ENCODE results near the gene KRTAP4-3. TPM values are rescaled to one million over a fixed set of nuclear protein-coding genes. Genes with fewer than 3 reads are reported as not detected.
"Not testable (repeated sequence)": the region's sequence is repeated elsewhere in the genome, so short reads cannot be mapped to it uniquely, and the experiment has no call there.

Gene KRTAP4-3
- total RNA-seq, 1 donor from 2014 or later = not detected

DNA sequence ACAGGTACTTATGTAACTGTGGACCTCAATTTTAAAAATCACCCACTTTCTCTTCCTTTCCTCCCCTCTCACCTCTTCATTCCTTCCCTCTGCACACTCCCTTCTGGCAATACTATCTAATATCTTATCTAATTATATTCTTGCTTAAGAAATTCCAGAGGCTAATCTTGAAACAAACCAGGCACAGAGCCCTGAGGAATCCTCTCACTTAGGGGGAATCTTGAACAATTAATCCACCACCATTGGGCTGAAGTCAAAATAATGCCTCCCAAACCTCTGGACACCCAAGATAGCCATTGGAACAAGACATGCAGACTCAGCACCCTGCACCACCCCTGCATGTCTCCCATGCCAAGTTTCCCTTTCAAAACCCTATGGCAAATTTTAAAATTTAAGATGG is 26.7 kb downstream of the KRTAP4-3 start:
- no peaks in the 10 kb centered on the region for H3K4me1 ChIP-seq
- Mint-ChIP-seq H3K9me3 (peaks cover 22% of the 10 kb centered on the region), H3K4me3 (no peak overlapping the region), H3K36me3 (no peaks in the 10 kb centered on the region), H3K27ac (no peak overlapping the region), H3K27me3 (ENCODE audit: insufficient read depth, low read depth) (peaks cover 2% of the 10 kb centered on the region), H3K4me1 (no peaks in the 10 kb centered on the region)
- H2AFZ ChIP-seq (replicated peaks) = no peak overlapping the region
- H3K36me3 ChIP-seq = no peaks in the 10 kb centered on the region
- H3K79me2 ChIP-seq (ENCODE audit: low read depth) = no peaks in the 10 kb centered on the region
- TF ChIP-seq EZH2phosphoT487 (IDR thresholded peaks at IDR 0.05) (no peak), EZH2 (IDR thresholded peaks at IDR 0.05) (no peak)
- TF ChIP-seq, protein P1, sequence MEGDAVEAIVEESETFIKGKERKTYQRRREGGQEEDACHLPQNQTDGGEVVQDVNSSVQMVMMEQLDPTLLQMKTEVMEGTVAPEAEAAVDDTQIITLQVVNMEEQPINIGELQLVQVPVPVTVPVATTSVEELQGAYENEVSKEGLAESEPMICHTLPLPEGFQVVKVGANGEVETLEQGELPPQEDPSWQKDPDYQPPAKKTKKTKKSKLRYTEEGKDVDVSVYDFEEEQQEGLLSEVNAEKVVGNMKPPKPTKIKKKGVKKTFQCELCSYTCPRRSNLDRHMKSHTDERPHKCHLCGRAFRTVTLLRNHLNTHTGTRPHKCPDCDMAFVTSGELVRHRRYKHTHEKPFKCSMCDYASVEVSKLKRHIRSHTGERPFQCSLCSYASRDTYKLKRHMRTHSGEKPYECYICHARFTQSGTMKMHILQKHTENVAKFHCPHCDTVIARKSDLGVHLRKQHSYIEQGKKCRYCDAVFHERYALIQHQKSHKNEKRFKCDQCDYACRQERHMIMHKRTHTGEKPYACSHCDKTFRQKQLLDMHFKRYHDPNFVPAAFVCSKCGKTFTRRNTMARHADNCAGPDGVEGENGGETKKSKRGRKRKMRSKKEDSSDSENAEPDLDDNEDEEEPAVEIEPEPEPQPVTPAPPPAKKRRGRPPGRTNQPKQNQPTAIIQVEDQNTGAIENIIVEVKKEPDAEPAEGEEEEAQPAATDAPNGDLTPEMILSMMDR (IDR thresholded peaks at IDR 0.05) = no peak
- H3K4me3 ChIP-seq = no peak overlapping the region
- H3K27ac ChIP-seq = no peak overlapping the region
- H3K9ac ChIP-seq = no peak overlapping the region
- H3F3A ChIP-seq (ENCODE audit: low read depth) = no peaks in the 10 kb centered on the region
- no peak overlapping the region for H3K4me2 ChIP-seq
- no peaks in the 10 kb centered on the region for H3K27me3 ChIP-seq
- H4K20me1 ChIP-seq (ENCODE audit: low read depth) = no peaks in the 10 kb centered on the region
- peaks cover 10% of the 10 kb centered on the region for H3K9me3 ChIP-seq (ENCODE audit: low read depth)
- DNase-seq (ENCODE audit: low spot score) = no peak

- no peak within 1 kb of the TSS for H3K27ac ChIP-seq
- H3K9me3 ChIP-seq (ENCODE audit: low read depth) = peaks cover 10% of the 10 kb centered on the region
- Mint-ChIP-seq H3K9me3 (peaks cover 22% of the 10 kb centered on the region), H3K27ac (no peak within 1 kb of the TSS), H3K27me3 (ENCODE audit: insufficient read depth, low read depth) (peaks cover 2% of the 10 kb centered on the region), H3K4me3 (no peak within 1 kb of the TSS), H3K4me1 (no peaks in the 10 kb centered on the region), H3K36me3 (no peaks in the 10 kb centered on the region)
- H3K79me2 ChIP-seq (ENCODE audit: low read depth) = no peaks in the 10 kb centered on the region
- H4K20me1 ChIP-seq (ENCODE audit: low read depth) = no peaks in the 10 kb centered on the region
- H3K4me1 ChIP-seq = no peaks in the 10 kb centered on the region
- TF ChIP-seq EZH2phosphoT487 (IDR thresholded peaks at IDR 0.05) (no peak), EZH2 (IDR thresholded peaks at IDR 0.05) (no peak)
- TF ChIP-seq, protein P1 (IDR thresholded peaks at IDR 0.05) = no peak
- no peak within 1 kb of the TSS for H3K4me3 ChIP-seq
- H3F3A ChIP-seq (ENCODE audit: low read depth) = no peaks in the 10 kb centered on the region
- no peak within 1 kb of the TSS for H3K9ac ChIP-seq
- H3K36me3 ChIP-seq = no peaks in the 10 kb centered on the region
- no peak for DNase-seq (ENCODE audit: low spot score)
- no peaks in the 10 kb centered on the region for H3K27me3 ChIP-seq
- no peak within 1 kb of the TSS for H2AFZ ChIP-seq (replicated peaks)
- H3K4me2 ChIP-seq = no peak within 1 kb of the TSS
Observed at GRCh38 chr17:41140360-41141131, 27.5 kb downstream of the KRTAP4-3 start, which contains the start of gene KRTAP4-6. KRTAP4-6 (minus strand) TSS chr17:41140544; CDS start chr17:41140487, 57 bp downstream.

DNA sequence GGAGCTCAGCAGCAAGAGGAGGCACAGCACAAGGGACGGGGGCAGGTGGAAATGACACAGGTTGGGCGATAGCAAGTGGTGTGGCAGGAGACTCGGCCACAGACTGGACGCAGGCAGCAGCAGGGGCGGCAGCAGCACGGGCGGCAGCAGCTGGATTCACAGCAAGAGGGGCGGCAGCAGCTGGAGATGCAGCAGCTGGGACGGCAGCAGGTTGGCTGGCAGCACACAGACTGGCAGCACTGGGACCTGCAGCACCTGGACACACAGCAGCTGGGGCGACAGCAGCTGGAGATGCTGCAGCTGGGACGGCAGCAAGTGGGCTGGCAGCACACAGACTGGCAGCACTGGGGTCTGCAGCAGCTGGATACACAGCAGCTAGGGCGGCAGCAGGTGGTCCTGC is 28.2 kb downstream of the KRTAP4-3 start:
- not testable (repeated sequence) for H4K20me1 ChIP-seq (ENCODE audit: low read depth); H3K4me2 ChIP-seq; H3K4me1 Mint-ChIP-seq; H3K27me3 Mint-ChIP-seq (ENCODE audit: insufficient read depth, low read depth); H3K79me2 ChIP-seq (ENCODE audit: low read depth); H3K36me3 Mint-ChIP-seq; H3K9ac ChIP-seq; H3K27ac Mint-ChIP-seq; H2AFZ ChIP-seq (replicated peaks); H3K27ac ChIP-seq; H3K4me1 ChIP-seq; H3K4me3 ChIP-seq; H3K36me3 ChIP-seq; H3K27me3 ChIP-seq; H3F3A ChIP-seq (ENCODE audit: low read depth); DNase-seq (ENCODE audit: low spot score); H3K4me3 Mint-ChIP-seq
- H3K9me3 ChIP-seq (ENCODE audit: low read depth) = peaks cover 10% of the 10 kb centered on the region
- peaks cover 22% of the 10 kb centered on the region for H3K9me3 Mint-ChIP-seq
